Type B pancreatic cell (in vitro differentiated cells): ENCODE data around the gene ANKRD11. TPM values are rescaled to one million over a fixed set of nuclear protein-coding genes. Genes with fewer than 3 reads are reported as not detected.
A peak's percentile ranks its signal among the peaks of the same experiment; 100 is the strongest.
"Not testable (repeated sequence)": the region's sequence is repeated elsewhere in the genome, so short reads cannot be mapped to it uniquely, and the experiment has no call there.

Experiments used
- DNase-seq: peaks from one replicate; pipeline ENCODE4 v3.0.0; 2021; ENCODE audit warnings: mixed read lengths; ENCODE audit not compliant: unreplicated experiment; ENCODE audit errors: extremely low spot score
- H3K27ac Mint-ChIP-seq: 2 replicates; pipeline ENCODE4 v1.8.0; 2021; ENCODE audit warnings: mild to moderate bottlenecking, mixed read lengths
- H3K27me3 Mint-ChIP-seq: 2 replicates; pipeline ENCODE4 v1.8.0; 2021; ENCODE audit warnings: mixed read lengths
- H3K36me3 Mint-ChIP-seq: 2 replicates; pipeline ENCODE4 v1.8.0; 2021; ENCODE audit warnings: mixed read lengths
- H3K4me1 Mint-ChIP-seq: one replicate; pipeline ENCODE4 v1.8.0; 2021; ENCODE audit warnings: mixed read lengths; ENCODE audit not compliant: unreplicated experiment
- H3K4me3 Mint-ChIP-seq: 2 replicates; pipeline ENCODE4 v1.8.0; 2021; ENCODE audit warnings: mild to moderate bottlenecking, mixed read lengths
- H3K9me3 Mint-ChIP-seq: 2 replicates; pipeline ENCODE4 v1.8.0; 2021; ENCODE audit warnings: mixed read lengths
- total RNA-seq: library from RNA; stranded (reverse); gene quantifications from 2 replicates; pipeline ENCODE4 v1.2.1, GENCODE V29; 2021; ENCODE audit warnings: low replicate concordance
- TF ChIP-seq, protein P1 (sequence below): fragments of 200-600 bp; sonication (generic); conservative IDR thresholded peaks from 2 replicates; pipeline ENCODE4 v1.5.0; 2021; ENCODE audit warnings: antibody characterized with exemption, mild to moderate bottlenecking

ANKRD11 gene
- total RNA-seq, 1 donor from 2014 or later: 153 TPM

DNA sequence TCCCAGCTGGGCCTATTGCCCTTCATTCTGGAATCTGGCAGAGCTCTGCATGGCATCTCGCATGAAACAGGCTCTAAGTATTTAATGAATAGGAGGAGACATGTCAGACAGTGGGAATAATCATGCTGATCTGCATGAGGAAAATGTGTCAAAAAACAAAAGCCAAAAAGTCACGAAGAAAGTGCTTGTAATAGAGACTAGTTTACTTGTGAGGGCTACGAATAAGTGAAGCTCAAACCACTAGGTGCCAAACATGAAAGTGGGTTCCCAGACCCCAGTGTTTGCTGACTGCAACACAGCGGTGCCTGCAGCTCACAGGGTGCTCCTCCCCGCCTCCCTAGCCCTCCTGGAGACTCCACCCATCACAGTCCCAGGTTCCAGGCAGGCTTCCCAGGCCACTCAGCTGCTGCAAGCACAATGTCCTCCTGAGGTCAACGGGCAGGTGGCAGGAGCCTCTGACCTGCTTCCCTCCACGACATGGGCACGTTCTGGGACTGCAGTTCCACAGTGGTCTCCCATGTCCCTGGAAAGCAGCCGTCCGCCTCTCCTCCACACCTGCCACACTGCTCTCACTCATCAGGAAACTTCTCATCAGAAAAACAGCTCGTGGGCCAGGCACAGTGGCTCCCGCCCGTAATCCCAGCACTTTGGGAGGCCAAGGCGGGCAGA is 96.5 kb downstream of the ANKRD11 start:
- Mint-ChIP-seq H3K27ac (peak overlapping the region; percentile 51), H3K4me3 (no peak overlapping the region), H3K36me3 (peaks cover 4% of the 10 kb centered on the region), H3K4me1 (peaks cover 35% of the 10 kb centered on the region), H3K9me3 (no peaks in the 10 kb centered on the region), H3K27me3 (no peaks in the 10 kb centered on the region)
- DNase-seq: no peak
- TF ChIP-seq, protein P1, sequence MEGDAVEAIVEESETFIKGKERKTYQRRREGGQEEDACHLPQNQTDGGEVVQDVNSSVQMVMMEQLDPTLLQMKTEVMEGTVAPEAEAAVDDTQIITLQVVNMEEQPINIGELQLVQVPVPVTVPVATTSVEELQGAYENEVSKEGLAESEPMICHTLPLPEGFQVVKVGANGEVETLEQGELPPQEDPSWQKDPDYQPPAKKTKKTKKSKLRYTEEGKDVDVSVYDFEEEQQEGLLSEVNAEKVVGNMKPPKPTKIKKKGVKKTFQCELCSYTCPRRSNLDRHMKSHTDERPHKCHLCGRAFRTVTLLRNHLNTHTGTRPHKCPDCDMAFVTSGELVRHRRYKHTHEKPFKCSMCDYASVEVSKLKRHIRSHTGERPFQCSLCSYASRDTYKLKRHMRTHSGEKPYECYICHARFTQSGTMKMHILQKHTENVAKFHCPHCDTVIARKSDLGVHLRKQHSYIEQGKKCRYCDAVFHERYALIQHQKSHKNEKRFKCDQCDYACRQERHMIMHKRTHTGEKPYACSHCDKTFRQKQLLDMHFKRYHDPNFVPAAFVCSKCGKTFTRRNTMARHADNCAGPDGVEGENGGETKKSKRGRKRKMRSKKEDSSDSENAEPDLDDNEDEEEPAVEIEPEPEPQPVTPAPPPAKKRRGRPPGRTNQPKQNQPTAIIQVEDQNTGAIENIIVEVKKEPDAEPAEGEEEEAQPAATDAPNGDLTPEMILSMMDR: no peak

GRCh38 chr16:89392881-89393737 is 97.3 kb downstream of the ANKRD11 start:
- Mint-ChIP-seq H3K4me3 (peak overlapping the region; percentile 33), H3K27ac (peak overlapping the region; percentile 81), H3K9me3 (no peaks in the 10 kb centered on the region), H3K4me1 (peaks cover 30% of the 10 kb centered on the region), H3K36me3 (peaks cover 4% of the 10 kb centered on the region), H3K27me3 (no peaks in the 10 kb centered on the region)
- TF ChIP-seq, protein P1: no peak
- DNase-seq: no peak

DNA sequence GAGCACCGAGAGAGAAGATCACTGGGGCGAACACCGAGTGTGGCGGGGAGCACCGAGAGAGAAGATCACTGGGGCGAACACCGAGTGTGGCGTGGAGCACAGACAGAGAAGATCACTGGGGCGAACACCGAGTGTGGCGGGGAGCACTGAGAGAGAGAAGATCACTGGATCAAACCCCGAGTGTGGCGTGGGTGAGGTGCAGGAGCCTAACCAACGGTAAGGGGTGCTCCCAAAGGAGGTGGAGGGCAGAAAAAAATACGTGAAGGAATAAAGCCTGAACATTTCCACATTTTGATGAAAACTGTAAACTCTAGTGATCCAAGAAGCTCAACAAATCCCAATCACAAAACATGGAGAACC is 100.2 kb downstream of the ANKRD11 start:
- not testable (repeated sequence) for H3K4me3 Mint-ChIP-seq, H3K27ac Mint-ChIP-seq, H3K27me3 Mint-ChIP-seq, H3K36me3 Mint-ChIP-seq, DNase-seq, H3K9me3 Mint-ChIP-seq
- H3K4me1 Mint-ChIP-seq: peaks cover 35% of the 10 kb centered on the region

DNA sequence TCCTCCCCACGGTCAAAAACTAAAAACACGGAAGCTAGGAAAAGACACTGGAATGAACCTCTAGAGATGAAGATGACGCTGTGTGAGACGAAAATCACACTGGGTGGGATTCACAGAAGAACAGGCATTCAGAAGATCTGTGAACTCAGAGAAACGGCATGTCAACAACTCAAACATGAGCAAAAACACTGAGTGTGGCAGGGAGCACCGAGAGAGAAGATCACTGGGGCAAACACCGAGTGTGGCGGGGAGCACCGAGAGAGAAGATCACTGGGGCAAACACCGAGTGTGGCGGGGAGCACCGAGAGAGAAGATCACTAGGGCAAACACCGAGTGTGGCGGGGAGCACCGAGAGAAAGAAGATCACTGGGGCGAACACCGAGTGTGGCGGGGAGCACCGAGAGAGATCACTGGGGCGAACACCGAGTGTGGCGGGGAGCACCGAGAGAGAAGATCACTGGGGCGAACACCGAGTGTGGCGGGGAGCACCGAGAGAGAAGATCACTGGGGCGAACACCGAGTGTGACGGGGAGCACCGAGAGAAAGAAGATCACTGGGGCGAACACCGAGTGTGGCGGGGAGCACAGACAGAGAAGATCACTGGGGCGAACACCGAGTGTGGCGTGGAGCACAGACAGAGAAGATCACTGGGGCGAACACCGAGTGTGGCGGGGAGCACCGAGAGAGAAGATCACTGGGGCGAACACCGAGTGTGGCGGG is 100.7 kb downstream of the ANKRD11 start:
- Mint-ChIP-seq H3K27ac (peak overlapping the region; percentile 55), H3K4me1 (peaks cover 31% of the 10 kb centered on the region)
- DNase-seq, H3K4me3 Mint-ChIP-seq, H3K36me3 Mint-ChIP-seq, H3K27me3 Mint-ChIP-seq, H3K9me3 Mint-ChIP-seq: not testable (repeated sequence)

GRCh38 chr16:89388536-89388935 is 101.8 kb downstream of the ANKRD11 start:
- no peaks in the 10 kb centered on the region for H3K27me3 Mint-ChIP-seq
- peaks cover 4% of the 10 kb centered on the region for H3K36me3 Mint-ChIP-seq
- H3K27ac Mint-ChIP-seq: peak overlapping the region; percentile 69
- no peak for DNase-seq
- TF ChIP-seq, protein P1: no peak
- H3K9me3 Mint-ChIP-seq: no peaks in the 10 kb centered on the region
- H3K4me1 Mint-ChIP-seq: peaks cover 38% of the 10 kb centered on the region
- H3K4me3 Mint-ChIP-seq: no peak overlapping the region

DNA sequence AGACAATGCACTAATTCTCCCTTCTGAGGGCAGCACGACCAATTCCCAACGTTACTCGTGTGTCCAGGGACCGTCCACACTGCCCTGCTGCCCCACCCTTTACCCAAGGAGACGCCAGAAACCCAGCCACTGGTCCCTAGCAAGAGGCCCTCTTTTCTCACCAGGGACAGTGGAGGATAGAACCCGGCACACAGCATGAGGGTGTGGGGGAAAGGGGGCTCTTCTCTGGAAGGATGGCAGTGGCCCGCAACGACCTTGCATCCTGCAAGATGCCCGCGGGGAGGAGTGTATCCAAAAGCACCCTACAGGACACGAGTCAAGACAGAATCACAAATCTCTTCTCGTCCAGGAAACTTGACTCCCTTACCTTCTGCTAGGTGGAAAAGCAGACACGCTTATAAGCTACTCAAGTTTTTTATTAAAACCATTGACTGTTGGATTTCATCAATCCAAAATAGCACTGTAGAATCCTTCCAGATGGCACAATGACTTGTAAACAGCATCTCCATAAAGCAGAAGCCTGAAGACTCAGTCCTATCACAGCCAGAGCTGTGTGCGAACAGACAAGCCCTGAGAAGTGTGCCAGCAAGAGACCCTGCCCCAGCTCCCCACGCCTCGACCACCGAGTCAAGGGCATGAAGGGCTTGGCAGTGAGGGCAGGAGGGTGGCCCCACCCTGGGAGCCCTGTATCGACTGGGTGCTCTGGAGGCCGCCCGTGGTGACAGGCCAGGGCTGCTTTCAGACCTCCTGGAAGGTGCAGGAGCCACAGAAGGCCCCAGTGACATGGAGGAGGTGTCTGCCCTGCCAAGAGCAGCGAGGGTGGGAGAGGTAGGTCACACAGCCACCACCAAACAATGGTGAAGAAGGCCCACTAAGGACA is 103.8 kb downstream of the ANKRD11 start:
- TF ChIP-seq, protein P1: no peak
- Mint-ChIP-seq H3K27me3 (no peaks in the 10 kb centered on the region), H3K4me1 (peaks cover 43% of the 10 kb centered on the region), H3K36me3 (peaks cover 4% of the 10 kb centered on the region), H3K27ac (peak overlapping the region; percentile 76), H3K9me3 (no peaks in the 10 kb centered on the region), H3K4me3 (no peak overlapping the region)
- DNase-seq: no peak
